ENCODE measurements around the gene VPS11.
"Not testable (repeated sequence)": the region's sequence is repeated elsewhere in the genome, so short reads cannot be mapped to it uniquely, and the experiment has no call there.

The VPS11 gene

GRCh38 chr11:119067371-119068222 is at the start of gene VPS11:
TSS of gene VPS11 (plus strand) at chr11:119067818. CDS start at chr11:119067824, 6 bp downstream.
- peak; percentile 78 for DNase-seq

- DNase-seq, result peak; percentile 92
Measured at GRCh38 chr11:119018074-119018938, 49.3 kb upstream of the VPS11 start, which contains the start of the genes RPS25 and TRAPPC4. TSS of gene RPS25 (minus strand) at chr11:119018343. CDS start at chr11:119018284, 59 bp downstream. TSS of gene TRAPPC4 (plus strand) at chr11:119018766. CDS start at chr11:119018796, 30 bp downstream.

GRCh38 chr11:119019996-119020395 is 47.6 kb upstream of the VPS11 start:
- DNase-seq, result no peak

- DNase-seq, result no peak
Measured at GRCh38 chr11:119021631-119022030, 46.0 kb upstream of the VPS11 start.

GRCh38 chr11:119023741-119024140 is 43.9 kb upstream of the VPS11 start:
- no peak for DNase-seq

- DNase-seq, result no peak
Measured at GRCh38 chr11:119024430-119025098, 43.1 kb upstream of the VPS11 start.

- no peak for DNase-seq
Measured at GRCh38 chr11:119025099-119025473, 42.5 kb upstream of the VPS11 start.

- no peak for DNase-seq
Measured at GRCh38 chr11:119025541-119025940, 42.1 kb upstream of the VPS11 start.

GRCh38 chr11:119025978-119026766 is 41.4 kb upstream of the VPS11 start:
- DNase-seq, result no peak

GRCh38 chr11:119026970-119027369 is 40.6 kb upstream of the VPS11 start:
- no peak for DNase-seq

GRCh38 chr11:119027561-119028345 is 39.9 kb upstream of the VPS11 start:
- no peak for DNase-seq

- no peak for DNase-seq
Measured at GRCh38 chr11:119028346-119029068, 39.1 kb upstream of the VPS11 start.

GRCh38 chr11:119029069-119029339 is 38.6 kb upstream of the VPS11 start:
- DNase-seq, result no peak

GRCh38 chr11:119029340-119030028 is 38.1 kb upstream of the VPS11 start:
- no peak for DNase-seq

GRCh38 chr11:119030029-119030328 is 37.6 kb upstream of the VPS11 start:
- DNase-seq, result no peak

GRCh38 chr11:119030329-119031047 is 37.1 kb upstream of the VPS11 start, which contains the start of gene SLC37A4:
TSS of gene SLC37A4 (minus strand) at chr11:119030877.
- peak; percentile 91 for DNase-seq

GRCh38 chr11:119031912-119032280 is 35.7 kb upstream of the VPS11 start:
- DNase-seq, result no peak

- DNase-seq, result not testable (repeated sequence)
Measured at GRCh38 chr11:119033421-119033820, 34.2 kb upstream of the VPS11 start.

- DNase-seq, result no peak
Measured at GRCh38 chr11:119034813-119035212, 32.8 kb upstream of the VPS11 start.

GRCh38 chr11:119038884-119039283 is 28.7 kb upstream of the VPS11 start:
- DNase-seq, result no peak

Measured in NCI-H2081 treated with DMSO at 0.1 percent for 48 hours (cell line).